Calu3 (cell line): ENCODE results near the gene POU1F1. TPM values are rescaled to one million over a fixed set of nuclear protein-coding genes. Genes with fewer than 3 reads are reported as not detected.

Experiments
- BruUV-seq: library from RNA; stranded (reverse); fragments of 400-500 nt; replicated peaks from 2 replicates; lab custom pipeline; 2021; lab: Mats Ljungman, UMichigan
- CTCF ChIA-PET: fragments of 300-600 bp; sonication (Branson Sonifier 250); formaldehyde crosslinking; loops from one replicate; lab custom pipeline; 2022; ENCODE audit warnings: antibody characterized with exemption; lab: Charles Lee
- DNase-seq: peaks from one replicate; pipeline ENCODE4 v3.0.0; 2022
- H3K27ac Mint-ChIP-seq: one replicate; pipeline ENCODE4 v1.8.0; 2022; ENCODE audit warnings: mixed read lengths; ENCODE audit not compliant: unreplicated experiment
- H3K27me3 Mint-ChIP-seq: one replicate; pipeline ENCODE4 v1.8.0; 2022; ENCODE audit warnings: mixed read lengths; ENCODE audit not compliant: unreplicated experiment
- H3K36me3 Mint-ChIP-seq: one replicate; pipeline ENCODE4 v1.8.0; 2022; ENCODE audit warnings: mild to moderate bottlenecking, moderate library complexity, mixed read lengths; ENCODE audit not compliant: insufficient read depth, unreplicated experiment
- H3K4me1 Mint-ChIP-seq: one replicate; pipeline ENCODE4 v1.8.0; 2022; ENCODE audit warnings: mild to moderate bottlenecking, low read depth, mixed read lengths; ENCODE audit not compliant: unreplicated experiment
- H3K4me3 Mint-ChIP-seq: one replicate; pipeline ENCODE4 v1.8.0; 2022; ENCODE audit warnings: mild to moderate bottlenecking, low read depth, moderate library complexity, mixed read lengths; ENCODE audit not compliant: unreplicated experiment
- H3K9me3 Mint-ChIP-seq: one replicate; pipeline ENCODE4 v1.8.0; 2022; ENCODE audit warnings: low read depth, mixed read lengths; ENCODE audit not compliant: unreplicated experiment
- CTCF ChIP-seq: fragments of 200-600 bp; IDR thresholded peaks from one replicate; pipeline ENCODE4 v1.8.0; 2022; ENCODE audit warnings: antibody characterized with exemption; ENCODE audit not compliant: unreplicated experiment
- intact Hi-C: fragments of 100-400 bp; cut with micrococcal nuclease; formaldehyde crosslinking; loops from one replicate; pipeline ENCODE4 v1.10.0; 2022; ENCODE audit not compliant: unreplicated experiment
- total RNA-seq: library from RNA; stranded (reverse); gene quantifications from 2 replicates; pipeline ENCODE4 v1.2.3, GENCODE V29; 2022

Gene POU1F1
- total RNA-seq, 1 experiment from 2014 or later: not detected

GRCh38 chr3:87236093-87236492 lies 40.3 kb downstream of the POU1F1 start:
- no TSS peak for BruUV-seq
- H3K4me3 Mint-ChIP-seq: no peak overlapping the region
- CTCF ChIA-PET: no interaction called here
- H3K9me3 Mint-ChIP-seq: peaks cover 4% of the 10 kb centered on the region
- H3K36me3 Mint-ChIP-seq: peaks cover 22% of the 10 kb centered on the region
- DNase-seq: no peak
- peaks cover 19% of the 10 kb centered on the region for H3K4me1 Mint-ChIP-seq
- no peak overlapping the region for H3K27ac Mint-ChIP-seq
- intact Hi-C loops: no loop called here
- TF ChIP-seq CTCF: no peak
- H3K27me3 Mint-ChIP-seq: no peaks in the 10 kb centered on the region

DNA sequence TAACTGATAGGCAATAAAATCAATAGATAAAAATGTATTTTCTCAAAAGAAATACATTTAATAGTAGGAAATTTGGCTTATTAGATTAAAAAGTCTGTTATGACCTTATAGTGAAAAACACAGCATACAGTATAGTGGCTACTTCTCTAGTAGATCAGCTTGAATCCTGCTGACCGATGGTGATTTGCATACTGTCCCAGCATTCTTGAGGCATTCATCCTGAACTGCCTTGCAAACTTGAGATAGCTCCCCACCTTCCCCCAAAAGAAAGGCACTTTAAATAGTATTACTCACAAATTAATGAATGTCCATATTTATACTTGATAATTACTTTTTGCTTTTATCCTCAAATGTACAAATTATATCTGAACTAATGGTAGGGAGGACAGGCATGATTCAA lies 42.6 kb downstream of the POU1F1 start:
- CTCF ChIA-PET: interaction anchor here (0.6 kb wide), 1 partner anchor 34 kb away, joined by 3 read pairs; no protein-coding TSS in a partner anchor
- no peak for DNase-seq
- Mint-ChIP-seq H3K4me3 (no peak overlapping the region), H3K27me3 (no peaks in the 10 kb centered on the region), H3K27ac (no peak overlapping the region), H3K36me3 (peaks cover 21% of the 10 kb centered on the region), H3K9me3 (peaks cover 4% of the 10 kb centered on the region), H3K4me1 (peaks cover 29% of the 10 kb centered on the region)
- TF ChIP-seq CTCF: no peak
- BruUV-seq: no TSS peak
- intact Hi-C loops: no loop called here

- H3K4me1 Mint-ChIP-seq: peaks cover 29% of the 10 kb centered on the region
- no peaks in the 10 kb centered on the region for H3K27me3 Mint-ChIP-seq
- H3K27ac Mint-ChIP-seq: peak overlapping the region; percentile 92
- CTCF ChIA-PET: no interaction called here
- intact Hi-C loops: loop anchor here (5.0 kb wide), 1 partner anchor 142 kb away; no protein-coding TSS in a partner anchor
- H3K4me3 Mint-ChIP-seq: peak overlapping the region; percentile 96
- BruUV-seq: no TSS peak
- H3K9me3 Mint-ChIP-seq: peaks cover 4% of the 10 kb centered on the region
- no peak for TF ChIP-seq CTCF
- no peak for DNase-seq
- peaks cover 42% of the 10 kb centered on the region for H3K36me3 Mint-ChIP-seq
Measured at GRCh38 chr3:87229113-87229512, 47.3 kb downstream of the POU1F1 start.

DNA sequence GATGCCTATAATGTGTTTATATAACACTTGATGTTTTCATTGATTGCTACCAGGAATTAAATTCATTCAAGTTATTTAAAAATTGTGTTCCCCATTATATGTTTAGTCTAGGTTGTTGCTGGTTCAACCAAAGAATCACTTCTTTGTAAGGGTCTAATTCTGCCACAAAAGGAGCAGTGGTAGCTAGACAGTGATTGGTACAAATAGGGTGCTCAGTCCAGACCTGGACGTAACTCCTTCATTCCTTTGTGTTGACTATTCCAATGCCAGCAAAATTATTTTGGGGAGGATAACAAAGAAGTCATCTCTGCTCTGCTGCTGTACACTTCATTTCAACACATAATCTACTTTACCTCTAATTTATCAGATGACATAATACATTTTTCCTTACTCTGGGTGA lies 48.1 kb downstream of the POU1F1 start:
- peak overlapping the region; percentile 92 for H3K27ac Mint-ChIP-seq
- CTCF ChIA-PET: no interaction called here
- H3K4me3 Mint-ChIP-seq: peak overlapping the region; percentile 96
- intact Hi-C loops: loop anchor here (5.0 kb wide), 1 partner anchor 141 kb away; no protein-coding TSS in a partner anchor
- H3K4me1 Mint-ChIP-seq: peaks cover 27% of the 10 kb centered on the region
- no peaks in the 10 kb centered on the region for H3K27me3 Mint-ChIP-seq
- BruUV-seq: TSS peak; percentile 37
- DNase-seq: no peak
- H3K36me3 Mint-ChIP-seq: peaks cover 42% of the 10 kb centered on the region
- no peak for TF ChIP-seq CTCF
- peaks cover 4% of the 10 kb centered on the region for H3K9me3 Mint-ChIP-seq
